ENCODE data around the gene CGB7. TPM values are rescaled to one million over a fixed set of nuclear protein-coding genes. Genes with fewer than 3 reads are reported as not detected.

CGB7 gene
- total and polyA plus RNA-seq, 9 of the 15 experiments (the other 6 are each of a cell fraction or from before 2014, with no cell fraction given), result not detected

DNA sequence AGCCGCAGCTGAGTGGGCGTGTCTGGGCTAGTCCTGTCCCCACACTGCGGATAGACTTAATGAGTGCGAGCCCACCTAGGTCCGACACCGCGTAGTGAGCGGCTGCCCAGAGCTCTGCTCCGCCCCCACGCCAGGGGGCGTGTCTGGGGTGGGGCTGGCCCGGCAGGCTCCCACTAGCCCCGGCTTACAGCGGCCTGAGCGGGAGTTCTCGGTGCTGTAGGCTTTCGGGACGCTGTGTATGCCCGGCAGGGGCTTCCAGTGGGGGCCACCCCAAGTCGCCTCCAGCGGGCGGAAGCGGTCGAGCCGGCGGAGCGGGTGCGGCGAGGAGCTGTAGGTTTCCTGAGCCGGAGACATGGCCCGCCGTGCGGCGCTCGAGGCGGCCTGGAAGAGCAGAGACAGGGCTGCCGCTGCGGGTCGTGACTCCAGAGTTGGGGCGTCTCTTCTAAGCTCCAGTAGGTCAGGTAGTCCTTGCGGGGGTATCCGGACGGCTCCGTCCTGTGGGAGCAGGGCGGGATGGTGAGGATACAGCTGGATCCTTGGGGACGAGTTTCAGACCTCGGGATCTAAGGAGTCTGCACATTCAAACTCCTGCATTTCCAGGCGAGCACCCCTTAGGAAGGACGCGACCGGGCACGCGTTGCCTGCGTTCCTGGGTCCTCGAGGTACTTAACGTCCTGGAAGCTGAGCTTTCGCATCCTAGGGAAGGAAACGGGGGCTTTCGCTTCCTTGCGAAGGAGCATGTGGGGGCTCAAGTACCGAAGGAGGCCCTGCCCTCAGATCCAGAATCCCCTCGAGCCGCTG is 1.2 kb downstream of the CGB7 start (continued):
- TF ChIP-seq, protein P1, sequence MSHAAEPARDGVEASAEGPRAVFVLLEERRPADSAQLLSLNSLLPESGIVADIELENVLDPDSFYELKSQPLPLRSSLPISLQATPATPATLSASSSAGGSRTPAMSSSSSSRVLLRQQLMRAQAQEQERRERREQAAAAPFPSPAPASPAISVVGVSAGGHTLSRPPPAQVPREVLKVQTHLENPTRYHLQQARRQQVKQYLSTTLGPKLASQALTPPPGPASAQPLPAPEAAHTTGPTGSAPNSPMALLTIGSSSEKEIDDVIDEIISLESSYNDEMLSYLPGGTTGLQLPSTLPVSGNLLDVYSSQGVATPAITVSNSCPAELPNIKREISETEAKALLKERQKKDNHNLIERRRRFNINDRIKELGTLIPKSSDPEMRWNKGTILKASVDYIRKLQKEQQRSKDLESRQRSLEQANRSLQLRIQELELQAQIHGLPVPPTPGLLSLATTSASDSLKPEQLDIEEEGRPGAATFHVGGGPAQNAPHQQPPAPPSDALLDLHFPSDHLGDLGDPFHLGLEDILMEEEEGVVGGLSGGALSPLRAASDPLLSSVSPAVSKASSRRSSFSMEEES (CRISPR knock-in tag; IDR thresholded peaks at IDR 0.05), result no peak
- TF ChIP-seq, protein P2, sequence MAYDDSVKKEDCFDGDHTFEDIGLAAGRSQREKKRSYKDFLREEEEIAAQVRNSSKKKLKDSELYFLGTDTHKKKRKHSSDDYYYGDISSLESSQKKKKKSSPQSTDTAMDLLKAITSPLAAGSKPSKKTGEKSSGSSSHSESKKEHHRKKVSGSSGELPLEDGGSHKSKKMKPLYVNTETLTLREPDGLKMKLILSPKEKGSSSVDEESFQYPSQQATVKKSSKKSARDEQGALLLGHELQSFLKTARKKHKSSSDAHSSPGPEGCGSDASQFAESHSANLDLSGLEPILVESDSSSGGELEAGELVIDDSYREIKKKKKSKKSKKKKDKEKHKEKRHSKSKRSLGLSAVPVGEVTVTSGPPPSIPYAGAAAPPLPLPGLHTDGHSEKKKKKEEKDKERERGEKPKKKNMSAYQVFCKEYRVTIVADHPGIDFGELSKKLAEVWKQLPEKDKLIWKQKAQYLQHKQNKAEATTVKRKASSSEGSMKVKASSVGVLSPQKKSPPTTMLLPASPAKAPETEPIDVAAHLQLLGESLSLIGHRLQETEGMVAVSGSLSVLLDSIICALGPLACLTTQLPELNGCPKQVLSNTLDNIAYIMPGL (CRISPR knock-in tag; IDR thresholded peaks at IDR 0.05), result no peak
- TF ChIP-seq, protein P3, sequence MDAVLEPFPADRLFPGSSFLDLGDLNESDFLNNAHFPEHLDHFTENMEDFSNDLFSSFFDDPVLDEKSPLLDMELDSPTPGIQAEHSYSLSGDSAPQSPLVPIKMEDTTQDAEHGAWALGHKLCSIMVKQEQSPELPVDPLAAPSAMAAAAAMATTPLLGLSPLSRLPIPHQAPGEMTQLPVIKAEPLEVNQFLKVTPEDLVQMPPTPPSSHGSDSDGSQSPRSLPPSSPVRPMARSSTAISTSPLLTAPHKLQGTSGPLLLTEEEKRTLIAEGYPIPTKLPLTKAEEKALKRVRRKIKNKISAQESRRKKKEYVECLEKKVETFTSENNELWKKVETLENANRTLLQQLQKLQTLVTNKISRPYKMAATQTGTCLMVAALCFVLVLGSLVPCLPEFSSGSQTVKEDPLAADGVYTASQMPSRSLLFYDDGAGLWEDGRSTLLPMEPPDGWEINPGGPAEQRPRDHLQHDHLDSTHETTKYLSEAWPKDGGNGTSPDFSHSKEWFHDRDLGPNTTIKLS (IDR thresholded peaks at IDR 0.05; ENCODE audit: borderline replicate concordance, low read depth), result no peak
- TF ChIP-seq CBX3 (IDR thresholded peaks at IDR 0.05; ENCODE audit: borderline replicate concordance in 1 of 2, low read length in 2 of 2) (no peak), CSDE1 (IDR thresholded peaks at IDR 0.05) (no peak), POLR2G (IDR thresholded peaks at IDR 0.05; ENCODE audit: low read depth, low read length) (peak; percentile 63), OTX1 (CRISPR knock-in tag; IDR thresholded peaks at IDR 0.05) (no peak), SMARCA4 (IDR thresholded peaks at IDR 0.05) (no peak), RCOR1 (IDR thresholded peaks at IDR 0.05; ENCODE audit: borderline replicate concordance in 1 of 2, low read depth in 2 of 2, low read length in 2 of 2) (0 out of 4 replicates have a peak, but pooled peaks of 1 of the 2 experiments have one; percentile 34), CBX2 (IDR thresholded peaks at IDR 0.05; ENCODE audit: insufficient read depth, low read length, poor library complexity, severe bottlenecking) (no peak), GABPA (tag; conservative IDR thresholded peaks at IDR 0.05; ENCODE audit: low read depth) (no peak), CEBPB (tag; IDR thresholded peaks at IDR 0.05) (no peak), ZBTB7A (IDR thresholded peaks at IDR 0.05; ENCODE audit: borderline replicate concordance, control insufficient read depth, low read depth, low read length) (peak; percentile 78; the same call in 1 of the 2 replicates), ZFP30 (CRISPR knock-in tag; IDR thresholded peaks at IDR 0.05; ENCODE audit: borderline replicate concordance) (no peak), BDP1 (IDR thresholded peaks at IDR 0.05; ENCODE audit: insufficient read depth, insufficient read length) (no peak)
- TF ChIP-seq, protein P4, sequence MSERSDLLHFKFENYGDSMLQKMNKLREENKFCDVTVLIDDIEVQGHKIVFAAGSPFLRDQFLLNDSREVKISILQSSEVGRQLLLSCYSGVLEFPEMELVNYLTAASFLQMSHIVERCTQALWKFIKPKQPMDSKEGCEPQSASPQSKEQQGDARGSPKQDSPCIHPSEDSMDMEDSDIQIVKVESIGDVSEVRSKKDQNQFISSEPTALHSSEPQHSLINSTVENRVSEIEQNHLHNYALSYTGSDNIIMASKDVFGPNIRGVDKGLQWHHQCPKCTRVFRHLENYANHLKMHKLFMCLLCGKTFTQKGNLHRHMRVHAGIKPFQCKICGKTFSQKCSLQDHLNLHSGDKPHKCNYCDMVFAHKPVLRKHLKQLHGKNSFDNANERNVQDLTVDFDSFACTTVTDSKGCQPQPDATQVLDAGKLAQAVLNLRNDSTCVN (CRISPR knock-in tag; IDR thresholded peaks at IDR 0.05), result no peak
- TF ChIP-seq, protein P5, sequence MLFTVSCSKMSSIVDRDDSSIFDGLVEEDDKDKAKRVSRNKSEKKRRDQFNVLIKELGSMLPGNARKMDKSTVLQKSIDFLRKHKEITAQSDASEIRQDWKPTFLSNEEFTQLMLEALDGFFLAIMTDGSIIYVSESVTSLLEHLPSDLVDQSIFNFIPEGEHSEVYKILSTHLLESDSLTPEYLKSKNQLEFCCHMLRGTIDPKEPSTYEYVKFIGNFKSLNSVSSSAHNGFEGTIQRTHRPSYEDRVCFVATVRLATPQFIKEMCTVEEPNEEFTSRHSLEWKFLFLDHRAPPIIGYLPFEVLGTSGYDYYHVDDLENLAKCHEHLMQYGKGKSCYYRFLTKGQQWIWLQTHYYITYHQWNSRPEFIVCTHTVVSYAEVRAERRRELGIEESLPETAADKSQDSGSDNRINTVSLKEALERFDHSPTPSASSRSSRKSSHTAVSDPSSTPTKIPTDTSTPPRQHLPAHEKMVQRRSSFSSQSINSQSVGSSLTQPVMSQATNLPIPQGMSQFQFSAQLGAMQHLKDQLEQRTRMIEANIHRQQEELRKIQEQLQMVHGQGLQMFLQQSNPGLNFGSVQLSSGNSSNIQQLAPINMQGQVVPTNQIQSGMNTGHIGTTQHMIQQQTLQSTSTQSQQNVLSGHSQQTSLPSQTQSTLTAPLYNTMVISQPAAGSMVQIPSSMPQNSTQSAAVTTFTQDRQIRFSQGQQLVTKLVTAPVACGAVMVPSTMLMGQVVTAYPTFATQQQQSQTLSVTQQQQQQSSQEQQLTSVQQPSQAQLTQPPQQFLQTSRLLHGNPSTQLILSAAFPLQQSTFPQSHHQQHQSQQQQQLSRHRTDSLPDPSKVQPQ (CRISPR knock-in tag; IDR thresholded peaks at IDR 0.05; ENCODE audit: borderline replicate concordance), result no peak
